Stomach (tissue), 4 donors: ENCODE data around the gene ANKRD65.

Experiments used
- EP300 ChIP-seq: sonication (generic); formaldehyde crosslinking; IDR thresholded peaks from one replicate; pipeline ENCODE4 v1.6.1; 2017; ENCODE audit warnings: antibody characterized with exemption
- POLR2A ChIP-seq, 4 donors: fragments of 450-650 bp; IDR thresholded peaks; one replicate each; pipeline ENCODE4 v1.6.1; 2016; ENCODE audit warnings: antibody characterized with exemption in 4 of 4, control low read depth in 2 of 4, mild to moderate bottlenecking in 1 of 4, moderate library complexity in 1 of 4
- POLR2AphosphoS5 ChIP-seq, 3 donors: sonication (generic); formaldehyde crosslinking; IDR thresholded peaks; one replicate each; pipeline ENCODE4 v1.6.1; 2016; ENCODE audit warnings: antibody characterized with exemption in 3 of 3
- TF ChIP-seq, protein P1 (sequence below), 7 experiments: fragments of 450-650 bp in 4 of 7; fragments of 200-600 bp in 3 of 7; sonication (generic) in 3 of 7; IDR thresholded peaks; one replicate each; pipeline ENCODE4 v1.5.1; 2016 to 2019; ENCODE audit warnings: antibody characterized with exemption in 7 of 7, control low read depth in 2 of 7, mild to moderate bottlenecking in 1 of 7

DNA sequence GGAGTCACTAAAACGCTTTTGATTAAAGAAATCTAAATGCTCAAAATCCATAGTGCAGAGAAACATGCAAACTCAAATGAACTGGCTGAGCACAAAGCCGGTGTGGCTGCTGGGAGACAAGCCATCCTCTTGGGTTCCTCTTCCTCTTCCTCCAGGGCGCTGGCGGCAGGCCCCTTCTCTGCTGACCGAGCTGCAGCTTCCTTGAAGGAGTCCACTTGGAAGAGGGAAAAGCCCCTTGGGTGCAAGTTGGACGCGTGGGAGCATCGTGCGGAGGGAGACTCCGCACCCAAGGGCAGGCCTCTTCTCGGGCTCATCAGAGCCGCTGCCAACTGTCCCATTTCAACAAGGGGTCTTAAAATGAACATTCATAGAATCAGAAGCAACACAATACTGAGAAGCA, 29.9 kb downstream of the ANKRD65 start:
- TF ChIP-seq POLR2AphosphoS5 (IDR thresholded peaks at IDR 0.05) (no peak), POLR2A (IDR thresholded peaks at IDR 0.05) (no peak), EP300 (no peak)
- TF ChIP-seq, protein P1, sequence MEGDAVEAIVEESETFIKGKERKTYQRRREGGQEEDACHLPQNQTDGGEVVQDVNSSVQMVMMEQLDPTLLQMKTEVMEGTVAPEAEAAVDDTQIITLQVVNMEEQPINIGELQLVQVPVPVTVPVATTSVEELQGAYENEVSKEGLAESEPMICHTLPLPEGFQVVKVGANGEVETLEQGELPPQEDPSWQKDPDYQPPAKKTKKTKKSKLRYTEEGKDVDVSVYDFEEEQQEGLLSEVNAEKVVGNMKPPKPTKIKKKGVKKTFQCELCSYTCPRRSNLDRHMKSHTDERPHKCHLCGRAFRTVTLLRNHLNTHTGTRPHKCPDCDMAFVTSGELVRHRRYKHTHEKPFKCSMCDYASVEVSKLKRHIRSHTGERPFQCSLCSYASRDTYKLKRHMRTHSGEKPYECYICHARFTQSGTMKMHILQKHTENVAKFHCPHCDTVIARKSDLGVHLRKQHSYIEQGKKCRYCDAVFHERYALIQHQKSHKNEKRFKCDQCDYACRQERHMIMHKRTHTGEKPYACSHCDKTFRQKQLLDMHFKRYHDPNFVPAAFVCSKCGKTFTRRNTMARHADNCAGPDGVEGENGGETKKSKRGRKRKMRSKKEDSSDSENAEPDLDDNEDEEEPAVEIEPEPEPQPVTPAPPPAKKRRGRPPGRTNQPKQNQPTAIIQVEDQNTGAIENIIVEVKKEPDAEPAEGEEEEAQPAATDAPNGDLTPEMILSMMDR (IDR thresholded peaks at IDR 0.05) = no peak
